GM12864 (cell line): ENCODE data around the gene STUB1.

Experiments
- DNase-seq: peaks from one replicate; pipeline ENCODE4 v3.0.0-alpha.2; 2011; ENCODE audit warnings: low read depth
- H3K4me3 ChIP-seq: 2 replicates; pipeline ENCODE4 v1.5.1; 2011; ENCODE audit warnings: mild to moderate bottlenecking, low read depth, low read length, control low read depth
- TF ChIP-seq, protein P1 (sequence below): IDR thresholded peaks from 2 replicates; pipeline ENCODE4 v1.5.1; 2011; ENCODE audit warnings: low read depth, mild to moderate bottlenecking, moderate library complexity, low read length, control low read depth, inconsistent platforms; ENCODE audit errors: missing control alignments

The STUB1 gene

DNA sequence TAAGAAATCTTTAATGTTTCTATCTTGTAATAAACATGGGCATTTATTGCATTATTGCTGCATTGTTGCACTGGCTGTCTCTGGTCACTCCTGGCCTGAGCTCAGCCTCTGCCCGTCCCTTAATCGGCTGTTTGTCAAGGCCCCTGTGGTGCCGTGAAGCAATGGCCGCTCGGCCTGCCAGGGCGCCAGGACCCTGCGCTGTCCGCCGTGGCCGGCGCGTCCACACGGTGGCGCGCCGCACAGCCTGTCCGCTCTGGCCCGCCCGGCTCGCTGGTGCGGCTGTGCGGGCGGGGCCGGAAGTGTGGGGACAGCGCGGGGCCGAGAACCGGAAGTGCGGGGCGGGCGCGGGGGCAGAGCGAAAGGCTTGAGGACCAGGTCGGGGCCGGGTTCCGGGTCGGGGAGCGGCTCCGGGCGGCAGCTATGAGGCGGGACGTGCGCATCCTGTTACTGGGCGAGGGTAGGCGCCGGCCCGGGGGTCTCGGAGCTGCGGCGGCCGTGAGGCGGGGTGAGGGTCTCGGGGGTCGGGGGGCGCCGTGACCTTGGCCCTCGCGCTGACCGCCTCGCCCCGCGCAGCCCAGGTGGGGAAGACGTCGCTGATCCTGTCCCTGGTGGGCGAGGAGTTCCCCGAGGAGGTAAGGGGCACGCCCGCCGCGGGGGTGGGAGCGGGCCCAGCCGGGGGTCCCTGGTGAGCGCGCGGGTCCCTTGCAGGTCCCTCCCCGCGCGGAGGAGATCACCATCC lies 12.3 kb upstream of the STUB1 start, which contains the start of gene RHOT2:
TSS of gene RHOT2 (plus strand) at position 353 of the 739 bp plus-strand sequence. CDS start at position 421, 68 bp downstream.
- TF ChIP-seq, protein P1, sequence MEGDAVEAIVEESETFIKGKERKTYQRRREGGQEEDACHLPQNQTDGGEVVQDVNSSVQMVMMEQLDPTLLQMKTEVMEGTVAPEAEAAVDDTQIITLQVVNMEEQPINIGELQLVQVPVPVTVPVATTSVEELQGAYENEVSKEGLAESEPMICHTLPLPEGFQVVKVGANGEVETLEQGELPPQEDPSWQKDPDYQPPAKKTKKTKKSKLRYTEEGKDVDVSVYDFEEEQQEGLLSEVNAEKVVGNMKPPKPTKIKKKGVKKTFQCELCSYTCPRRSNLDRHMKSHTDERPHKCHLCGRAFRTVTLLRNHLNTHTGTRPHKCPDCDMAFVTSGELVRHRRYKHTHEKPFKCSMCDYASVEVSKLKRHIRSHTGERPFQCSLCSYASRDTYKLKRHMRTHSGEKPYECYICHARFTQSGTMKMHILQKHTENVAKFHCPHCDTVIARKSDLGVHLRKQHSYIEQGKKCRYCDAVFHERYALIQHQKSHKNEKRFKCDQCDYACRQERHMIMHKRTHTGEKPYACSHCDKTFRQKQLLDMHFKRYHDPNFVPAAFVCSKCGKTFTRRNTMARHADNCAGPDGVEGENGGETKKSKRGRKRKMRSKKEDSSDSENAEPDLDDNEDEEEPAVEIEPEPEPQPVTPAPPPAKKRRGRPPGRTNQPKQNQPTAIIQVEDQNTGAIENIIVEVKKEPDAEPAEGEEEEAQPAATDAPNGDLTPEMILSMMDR, result peak; percentile 81
- DNase-seq, result peak; percentile 60
- H3K4me3 ChIP-seq, result peak within 1 kb of the TSS; percentile 73

DNA sequence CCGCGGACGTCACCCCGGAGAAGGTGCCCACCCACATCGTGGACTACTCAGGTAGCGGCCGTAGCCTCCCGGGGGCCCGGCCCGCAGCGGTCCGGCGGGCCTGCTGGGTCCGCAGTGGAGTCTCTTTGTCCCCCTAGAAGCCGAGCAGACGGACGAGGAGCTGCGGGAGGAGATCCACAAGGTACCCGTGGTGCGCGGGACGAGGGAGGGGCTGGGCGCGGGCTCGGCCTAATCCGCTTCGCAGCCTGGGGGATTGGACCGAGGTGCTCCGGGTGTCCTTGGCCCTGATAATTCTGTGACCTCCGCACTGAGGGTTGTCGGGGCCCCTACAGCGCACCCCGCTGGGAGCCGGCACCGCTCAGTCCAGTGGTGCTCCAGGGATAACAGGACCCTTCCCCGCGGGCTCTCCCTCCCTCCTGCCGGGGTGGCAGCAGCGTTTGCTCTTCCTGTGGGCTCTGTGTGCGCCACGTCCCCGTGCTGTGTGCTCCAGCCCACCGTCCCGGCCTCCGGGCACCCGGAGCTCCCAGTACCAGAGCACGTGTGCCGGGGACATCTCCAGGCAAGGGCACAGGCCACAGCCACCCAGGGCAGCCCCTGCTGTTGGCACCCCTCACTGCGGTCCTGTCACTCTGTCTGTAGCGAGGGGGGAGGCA lies 11.6 kb upstream of the STUB1 start:
- DNase-seq, result no peak
- H3K4me3 ChIP-seq, result peak overlapping the region; percentile 73

DNA sequence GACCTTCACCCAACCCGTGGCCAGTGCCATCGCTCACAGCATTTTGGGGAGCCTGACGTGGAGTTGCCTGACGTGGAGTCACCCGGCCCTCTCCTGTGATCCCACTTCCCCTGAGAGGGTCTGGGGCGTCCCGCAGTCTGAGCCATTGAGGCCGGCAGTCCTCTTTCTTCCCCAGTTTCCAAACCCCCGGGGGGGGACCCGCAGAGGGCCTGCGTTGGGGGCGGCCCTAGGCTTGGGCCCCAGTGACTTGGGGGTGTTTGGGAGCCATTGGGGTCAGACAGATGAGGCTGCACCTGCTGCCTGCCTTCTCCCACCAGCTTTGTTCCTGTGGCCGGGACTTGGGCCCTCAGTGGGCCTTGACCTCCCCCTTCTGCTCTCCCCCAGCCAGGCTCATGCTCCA lies 10.5 kb upstream of the STUB1 start:
- H3K4me3 ChIP-seq, result no peak overlapping the region
- TF ChIP-seq, protein P1, result no peak
- no peak for DNase-seq

More for the DNA sequence above, 11.6 kb upstream of the STUB1 start:
- TF ChIP-seq, protein P1, result no peak

DNA sequence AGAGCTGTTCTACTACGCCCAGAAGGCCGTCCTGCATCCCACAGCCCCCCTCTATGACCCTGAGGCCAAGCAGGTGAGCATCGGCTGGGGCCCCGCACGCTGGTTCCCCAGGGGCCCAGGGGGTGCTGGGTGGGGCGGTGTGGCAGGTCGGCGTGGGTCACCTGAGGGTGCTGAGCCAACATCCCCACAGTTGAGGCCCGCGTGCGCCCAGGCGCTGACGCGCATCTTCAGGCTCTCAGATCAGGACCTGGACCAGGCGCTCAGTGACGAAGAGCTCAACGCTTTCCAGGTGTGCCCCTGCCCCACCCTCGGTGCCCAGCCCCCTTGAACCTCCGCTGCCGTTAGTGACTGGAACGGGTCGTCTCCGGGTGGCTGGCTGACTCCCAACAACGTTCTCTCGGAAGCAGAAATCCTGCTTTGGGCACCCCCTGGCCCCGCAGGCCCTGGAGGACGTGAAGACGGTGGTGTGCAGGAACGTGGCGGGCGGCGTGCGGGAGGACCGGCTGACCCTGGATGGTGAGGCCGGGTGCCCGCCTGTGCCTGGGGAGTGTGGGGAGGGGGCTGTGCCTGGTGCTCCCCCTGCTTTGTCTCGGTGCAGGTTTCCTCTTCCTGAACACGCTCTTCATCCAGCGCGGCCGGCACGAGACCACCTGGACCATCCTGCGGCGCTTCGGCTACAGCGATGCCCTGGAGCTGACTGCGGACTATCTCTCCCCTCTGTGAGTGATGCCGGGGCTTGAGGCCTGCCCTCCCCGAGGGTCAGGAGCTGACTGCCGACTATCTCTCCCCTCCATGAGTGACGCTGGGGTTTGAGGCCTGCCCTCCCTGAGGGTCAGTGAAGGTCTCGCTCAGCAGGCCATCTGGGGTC lies 9.5 kb upstream of the STUB1 start:
- no peak for DNase-seq
- H3K4me3 ChIP-seq, result no peak overlapping the region
- TF ChIP-seq, protein P1, result no peak

DNA sequence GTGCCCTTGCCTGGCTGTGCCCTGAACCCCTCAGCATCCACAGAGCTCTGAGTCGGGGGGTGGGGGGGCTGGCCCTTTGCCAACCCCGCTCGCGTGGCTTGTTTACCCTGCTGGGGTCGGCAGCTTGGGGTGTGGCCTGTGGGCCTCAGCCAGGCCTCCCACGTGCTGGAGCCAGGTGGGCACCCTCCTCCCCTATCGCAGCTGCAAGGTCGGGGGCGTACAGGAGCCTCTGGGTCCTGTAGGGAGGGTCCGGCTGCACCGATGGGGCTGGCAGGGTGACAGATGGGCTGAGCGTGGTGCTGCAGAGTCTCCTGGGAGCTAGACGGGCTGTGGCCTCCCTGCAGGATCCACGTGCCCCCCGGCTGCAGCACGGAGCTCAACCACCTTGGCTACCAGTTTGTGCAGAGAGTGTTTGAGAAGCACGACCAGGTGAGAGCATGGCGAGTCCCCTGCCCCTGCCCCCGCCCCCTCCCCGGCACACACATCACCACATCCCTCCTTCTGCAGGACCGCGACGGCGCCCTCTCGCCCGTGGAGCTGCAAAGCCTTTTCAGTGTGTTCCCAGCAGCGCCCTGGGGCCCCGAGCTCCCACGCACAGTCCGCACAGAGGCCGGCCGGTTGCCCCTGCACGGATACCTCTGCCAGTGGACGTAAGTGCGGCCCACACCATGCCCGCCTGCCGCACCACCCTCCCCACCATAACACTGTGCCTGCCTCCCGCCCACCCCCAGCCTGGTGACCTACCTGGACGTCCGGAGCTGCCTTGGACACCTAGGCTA lies 8.7 kb upstream of the STUB1 start:
- DNase-seq, result no peak
- TF ChIP-seq, protein P1, result no peak

DNA sequence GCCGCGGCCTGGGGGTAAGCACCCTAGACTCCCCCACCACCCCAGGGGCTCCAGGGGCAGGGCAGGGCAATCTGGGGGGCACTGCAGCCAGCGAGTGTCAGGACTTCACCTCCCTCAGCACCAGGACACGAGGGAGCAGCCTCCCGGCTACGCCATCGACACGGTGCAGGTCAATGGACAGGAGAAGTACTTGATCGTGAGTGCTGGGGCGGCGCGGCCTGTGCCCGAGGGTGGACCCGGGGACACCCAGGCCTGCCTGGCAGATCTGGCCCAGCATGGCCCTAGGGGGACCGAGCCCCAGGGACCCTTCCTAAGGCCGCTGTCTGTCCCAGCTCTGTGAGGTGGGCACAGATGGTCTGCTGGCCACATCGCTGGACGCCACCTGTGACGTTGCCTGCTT lies 7.8 kb upstream of the STUB1 start:
- H3K4me3 ChIP-seq, result no peak overlapping the region
- DNase-seq, result no peak

More for the DNA sequence above, 8.7 kb upstream of the STUB1 start:
- H3K4me3 ChIP-seq, result no peak overlapping the region

More for the DNA sequence above, 7.8 kb upstream of the STUB1 start:
- TF ChIP-seq, protein P1, result no peak
